ENCODE results near the gene EVA1A.

The EVA1A gene

GRCh38 chr2:75570024-75570947, 9.5 kb upstream of the EVA1A start:
- Histone ChIP-seq H3K4me3 (ENCODE audit: low read depth, low read length) (no peak overlapping the region), H3K27ac (no peak overlapping the region), H3K36me3 (replicated peaks) (no peaks in the 10 kb centered on the region), H3K27me3 (replicated peaks) (no peaks in the 10 kb centered on the region)
- no peak for DNase-seq
- in situ Hi-C loops (cut with HindIII; ENCODE audit: low pct_ligation_motif_present, low sequenced_read_pairs) = no loop called here
- no peak for TF ChIP-seq CTCF (IDR thresholded peaks at IDR 0.05; ENCODE audit: low read depth, low read length, missing control alignments)

GRCh38 chr2:75569546-75569945, 8.8 kb upstream of the EVA1A start:
- in situ Hi-C loops (cut with HindIII; ENCODE audit: low pct_ligation_motif_present, low sequenced_read_pairs) = no loop called here
- Histone ChIP-seq H3K4me3 (ENCODE audit: low read depth, low read length) (no peak overlapping the region), H3K27ac (no peak overlapping the region), H3K36me3 (replicated peaks) (no peaks in the 10 kb centered on the region), H3K27me3 (replicated peaks) (no peaks in the 10 kb centered on the region)
- DNase-seq = no peak
- no peak for TF ChIP-seq CTCF (IDR thresholded peaks at IDR 0.05; ENCODE audit: low read depth, low read length, missing control alignments)

GRCh38 chr2:75568174-75568573, 7.4 kb upstream of the EVA1A start:
- H3K27ac ChIP-seq = no peak overlapping the region
- H3K27me3 ChIP-seq (replicated peaks) = no peaks in the 10 kb centered on the region
- in situ Hi-C loops (cut with HindIII; ENCODE audit: low pct_ligation_motif_present, low sequenced_read_pairs) = no loop called here
- H3K36me3 ChIP-seq (replicated peaks) = no peaks in the 10 kb centered on the region
- TF ChIP-seq CTCF (IDR thresholded peaks at IDR 0.05; ENCODE audit: low read depth, low read length, missing control alignments) = no peak
- no peak for DNase-seq
- H3K4me3 ChIP-seq (ENCODE audit: low read depth, low read length) = no peak overlapping the region

GRCh38 chr2:75565472-75566462, 5.0 kb upstream of the EVA1A start:
- in situ Hi-C loops (cut with HindIII; ENCODE audit: low pct_ligation_motif_present, low sequenced_read_pairs) = no loop called here
- Histone ChIP-seq H3K36me3 (replicated peaks) (no peaks in the 10 kb centered on the region), H3K27me3 (replicated peaks) (no peaks in the 10 kb centered on the region), H3K4me3 (ENCODE audit: low read depth, low read length) (no peak overlapping the region), H3K27ac (no peak overlapping the region)
- TF ChIP-seq CTCF (IDR thresholded peaks at IDR 0.05; ENCODE audit: low read depth, low read length, missing control alignments) = no peak
- DNase-seq = no peak

GRCh38 chr2:75564713-75565359, 4.1 kb upstream of the EVA1A start:
- in situ Hi-C loops (cut with HindIII; ENCODE audit: low pct_ligation_motif_present, low sequenced_read_pairs) = no loop called here
- no peak for DNase-seq

More at GRCh38 chr2:75564713-75565359, 4.1 kb upstream of the EVA1A start:
- Histone ChIP-seq H3K4me3 (ENCODE audit: low read depth, low read length) (no peak overlapping the region), H3K27ac (no peak overlapping the region), H3K36me3 (replicated peaks) (no peaks in the 10 kb centered on the region), H3K27me3 (replicated peaks) (no peaks in the 10 kb centered on the region)
- TF ChIP-seq CTCF (IDR thresholded peaks at IDR 0.05; ENCODE audit: low read depth, low read length, missing control alignments) = no peak

All from brain microvascular endothelial cell (primary cell).